Activated CD4-positive, alpha-beta T cell treated with anti-CD3 and anti-CD28 coated beads for 1 hour (primary cell): ENCODE data around the gene CLEC5A.
A peak's percentile ranks its signal among the peaks of the same experiment; 100 is the strongest.
"Not testable (repeated sequence)": the region's sequence is repeated elsewhere in the genome, so short reads cannot be mapped to it uniquely, and the experiment has no call there.

Experiments
- DNase-seq: peaks from one replicate; pipeline ENCODE4 v3.0.0-alpha.2; 2020

The CLEC5A gene

DNA sequence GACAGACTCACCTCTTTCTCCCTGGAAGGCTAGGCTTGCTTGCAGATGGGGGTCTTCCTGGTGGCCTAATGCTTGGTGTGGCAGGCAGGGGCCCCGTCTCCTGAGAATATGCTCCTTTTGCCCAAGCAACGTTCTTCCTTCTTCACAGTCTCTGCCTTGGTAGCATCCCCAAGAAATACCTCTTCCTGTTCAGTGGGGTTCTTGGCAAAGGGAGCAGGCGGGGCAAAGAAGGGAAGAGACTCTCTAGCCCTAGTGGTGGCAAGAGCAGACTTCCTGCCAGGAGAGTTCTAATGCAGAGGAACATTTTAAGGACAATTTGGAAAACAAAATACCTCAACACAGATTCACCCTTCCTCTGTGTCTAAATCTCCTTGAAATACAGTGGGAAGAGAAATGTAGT is at the start of gene CLEC5A:
TSS of gene CLEC5A (minus strand) at position 179 of the 400 bp plus-strand sequence. CDS start 682 bp downstream, outside the sequence.
- DNase-seq = no peak

GRCh38 chr7:141993354-141993753 is 46.6 kb upstream of the CLEC5A start:
- DNase-seq = no peak

DNA sequence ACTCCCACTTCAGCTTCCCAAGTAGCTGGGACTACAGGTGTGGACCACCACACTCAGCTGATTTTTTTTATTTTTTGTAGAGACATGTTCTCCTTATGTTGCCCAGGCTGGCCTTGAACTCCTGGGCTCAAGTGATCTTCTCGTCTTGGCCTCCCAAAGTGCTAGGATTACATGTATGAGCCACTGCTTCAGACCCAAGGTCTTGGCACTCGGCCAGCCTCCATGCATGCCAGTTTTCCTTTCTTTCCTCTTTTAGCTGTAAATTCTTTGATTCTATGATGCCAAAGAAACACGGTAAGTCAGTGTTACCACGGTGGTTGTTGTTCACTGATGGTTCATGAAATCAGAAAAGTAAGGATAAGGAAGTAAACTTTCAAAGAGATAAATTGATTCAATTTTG is 45.9 kb upstream of the CLEC5A start:
- no peak for DNase-seq

DNA sequence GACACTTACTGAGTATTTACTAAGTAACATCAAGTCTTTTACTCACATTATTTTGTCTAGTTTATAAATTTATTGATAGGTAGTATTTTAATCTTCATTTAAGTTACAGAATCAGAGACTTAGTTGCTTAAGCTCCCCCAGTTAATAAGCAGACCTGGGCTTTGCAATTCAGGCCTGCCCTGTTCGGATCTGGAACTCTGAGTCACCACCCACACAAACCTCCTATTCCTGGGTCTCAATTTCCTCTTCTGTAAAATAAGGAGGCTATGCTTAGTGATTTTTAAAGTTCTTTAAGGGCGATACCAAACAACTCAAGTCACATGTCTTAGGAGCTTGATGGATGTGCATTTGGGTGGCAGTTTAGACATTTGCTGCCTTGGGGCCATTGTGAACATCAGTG is 45.4 kb upstream of the CLEC5A start:
- no peak for DNase-seq

DNA sequence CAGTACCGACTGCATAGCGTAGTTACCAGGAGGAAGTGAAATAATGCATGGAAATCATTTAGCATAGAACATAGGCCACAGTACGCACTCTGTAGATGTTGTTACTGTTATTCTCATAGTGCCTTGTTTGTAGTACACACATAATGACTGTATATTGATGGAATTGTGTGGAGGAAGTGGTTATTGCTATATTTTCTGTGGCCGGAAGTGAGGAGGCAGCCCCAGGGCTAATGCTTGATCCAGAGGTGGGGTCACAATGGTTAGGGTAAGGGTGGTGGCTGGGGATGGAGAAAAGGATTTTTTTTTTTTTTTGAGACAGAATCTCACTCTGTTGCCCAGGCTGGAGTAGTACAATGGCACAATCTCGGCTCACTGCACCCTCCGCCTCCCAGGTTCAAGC is 44.4 kb upstream of the CLEC5A start:
- DNase-seq = no peak

DNA sequence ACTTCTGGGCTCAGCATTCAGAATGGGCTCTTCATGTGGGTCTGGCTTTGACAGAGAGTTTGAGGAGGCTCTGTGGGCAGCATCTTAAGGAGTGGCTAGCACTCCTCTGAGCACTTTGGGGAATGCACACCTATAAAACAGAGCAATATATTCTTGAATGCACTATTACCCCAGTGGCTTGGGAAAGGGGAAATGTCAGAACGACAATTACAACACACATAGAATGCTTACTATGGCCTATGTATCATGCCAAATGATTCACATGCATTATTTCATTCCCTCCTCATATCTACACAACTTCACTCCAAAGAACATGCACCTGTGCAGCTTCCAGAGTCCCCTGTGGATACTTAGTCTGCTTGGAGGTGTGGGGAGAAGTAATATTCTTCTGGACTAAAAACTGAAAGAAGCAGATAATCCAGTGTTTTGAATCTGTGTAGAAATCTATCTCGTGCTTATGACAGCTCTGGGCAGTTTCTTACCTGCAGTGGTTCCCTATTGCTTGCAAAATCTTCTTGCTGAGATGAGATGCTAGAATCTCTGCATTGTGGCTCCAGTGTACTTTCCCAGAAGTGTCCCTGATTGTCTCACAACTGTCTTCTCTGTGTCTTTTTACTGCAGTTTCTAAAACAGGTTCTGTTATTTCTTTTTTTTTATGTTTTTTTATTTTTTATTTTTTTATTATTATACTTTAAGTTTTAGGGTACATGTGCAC is 43.4 kb upstream of the CLEC5A start:
- DNase-seq = no peak

DNA sequence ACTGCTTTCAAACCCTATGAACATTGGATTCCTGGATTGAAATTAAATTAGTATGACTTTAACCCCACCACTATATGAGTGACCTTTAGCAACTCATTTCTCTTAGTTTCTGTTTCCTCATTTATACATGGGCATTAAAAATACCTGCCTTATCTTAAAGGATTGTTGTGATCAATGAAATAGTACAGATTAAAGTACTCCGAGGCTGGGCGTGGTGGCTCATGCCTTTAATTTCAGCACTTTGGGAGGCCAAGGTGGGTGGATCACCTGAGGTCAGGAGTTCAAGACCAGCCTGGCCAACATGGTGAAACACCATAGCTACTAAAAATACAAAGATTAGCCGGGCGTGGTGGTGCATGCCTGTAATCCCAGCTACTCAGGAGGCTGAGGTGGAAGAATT is 41.0 kb upstream of the CLEC5A start:
- DNase-seq = not testable (repeated sequence)

- DNase-seq = no peak
Measured at GRCh38 chr7:141986923-141987322, 40.1 kb upstream of the CLEC5A start.

GRCh38 chr7:141985926-141986325 is 39.2 kb upstream of the CLEC5A start:
- not testable (repeated sequence) for DNase-seq

DNA sequence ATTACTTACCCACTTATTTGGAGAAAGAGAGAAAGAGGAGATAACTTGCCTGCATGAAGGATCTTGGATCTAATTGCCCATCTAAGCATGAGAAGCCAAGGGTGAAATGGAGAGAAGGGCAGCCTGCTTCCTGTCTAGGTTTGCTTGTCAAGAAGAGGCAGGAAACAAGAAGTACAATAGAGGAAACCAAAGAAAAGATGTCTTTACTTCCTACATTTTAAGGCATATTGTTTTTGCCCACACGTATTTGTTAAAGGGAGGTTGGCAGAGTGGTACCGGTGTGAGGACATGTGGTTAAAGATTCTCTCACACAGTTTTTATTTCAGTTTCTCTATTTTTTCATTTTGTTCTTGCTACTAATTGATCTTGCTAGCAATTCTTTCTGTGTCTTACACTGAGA is 32.8 kb upstream of the CLEC5A start:
- DNase-seq = no peak

DNA sequence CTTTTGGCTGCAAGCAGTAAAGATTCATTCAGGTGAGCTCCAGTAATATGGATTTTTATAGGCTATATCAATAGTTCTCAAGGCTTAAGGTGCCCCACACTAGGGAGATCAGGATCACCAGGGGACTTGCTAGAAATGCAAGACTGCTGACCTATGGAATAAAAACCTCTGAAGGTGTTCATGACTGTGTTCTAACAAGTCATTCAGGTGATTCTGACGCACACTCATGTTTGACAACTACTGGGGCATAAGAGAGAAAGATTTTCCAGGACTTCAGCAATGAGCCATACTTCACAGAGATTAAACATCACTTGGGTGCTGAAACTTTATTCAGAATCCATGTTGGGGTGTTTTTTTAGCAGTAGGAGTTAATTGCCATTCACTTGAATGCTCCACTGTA is 31.6 kb upstream of the CLEC5A start:
- DNase-seq = no peak

DNA sequence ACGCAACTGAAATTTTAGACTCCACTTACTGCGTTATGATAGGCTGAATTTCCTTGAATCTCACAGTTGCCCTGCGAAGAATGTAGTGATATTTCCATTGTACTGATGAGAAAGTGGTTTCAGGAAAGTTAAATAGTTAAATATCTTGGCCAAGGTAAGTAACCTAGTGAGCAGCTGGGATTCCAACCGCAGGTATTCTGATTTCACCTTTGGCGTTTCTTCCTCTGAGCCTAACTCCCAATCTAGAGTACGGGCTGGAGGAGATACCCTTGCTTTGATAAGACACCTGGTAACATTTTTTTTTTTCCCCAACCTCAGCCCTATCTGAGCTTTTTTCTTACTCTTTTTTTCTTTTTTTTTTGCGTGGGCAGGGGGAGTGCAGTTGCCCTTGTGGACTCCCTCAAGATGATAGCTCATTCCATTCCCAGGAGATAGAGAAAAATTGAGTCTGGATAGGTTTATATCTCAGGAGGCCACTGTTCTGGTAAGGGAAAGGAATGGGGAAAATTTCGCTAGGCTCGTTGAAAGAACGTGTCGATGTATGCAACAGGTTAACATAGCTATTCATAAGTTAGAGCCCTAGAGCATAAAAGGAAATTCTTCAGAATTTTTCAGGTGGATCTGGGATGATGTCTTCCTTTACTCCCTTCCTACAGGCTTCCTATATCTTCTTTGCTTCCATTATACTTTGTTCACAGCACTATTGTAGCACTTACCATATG is 29.9 kb upstream of the CLEC5A start:
- no peak for DNase-seq

DNA sequence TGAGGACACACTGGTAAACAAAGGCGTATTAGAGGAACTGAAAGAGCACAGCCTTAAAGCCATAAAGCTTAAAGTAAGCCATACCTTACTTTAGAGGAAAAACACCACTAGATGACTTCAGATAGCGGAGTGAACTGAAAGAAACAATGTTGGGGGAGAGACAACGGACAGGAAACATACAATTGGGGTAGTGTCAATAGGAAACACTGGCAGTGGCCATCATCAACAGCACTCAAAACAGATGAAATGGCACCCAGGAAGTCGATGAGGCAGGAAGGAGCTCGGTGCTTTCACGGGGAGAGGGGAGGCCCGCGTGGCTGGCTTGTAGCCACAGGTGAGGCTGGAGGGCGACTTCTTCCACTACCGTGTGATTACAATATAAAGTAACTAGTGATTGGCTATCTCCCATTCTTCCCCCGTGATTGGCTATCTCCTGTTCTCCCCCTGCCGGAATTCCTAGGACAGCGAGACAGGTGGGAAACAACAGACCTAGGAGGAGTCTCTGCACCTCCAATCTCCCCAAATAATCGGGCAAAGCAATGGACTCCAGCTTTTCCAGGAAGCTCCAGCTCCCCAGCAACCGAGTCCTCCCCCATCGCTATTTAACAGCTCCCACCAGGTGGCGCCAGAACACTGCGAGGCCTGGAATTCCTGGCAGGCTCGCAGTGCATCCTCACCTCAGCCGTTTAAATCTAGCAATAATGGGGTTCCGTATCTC is 29.2 kb upstream of the CLEC5A start:
- DNase-seq = peak; percentile 33

DNA sequence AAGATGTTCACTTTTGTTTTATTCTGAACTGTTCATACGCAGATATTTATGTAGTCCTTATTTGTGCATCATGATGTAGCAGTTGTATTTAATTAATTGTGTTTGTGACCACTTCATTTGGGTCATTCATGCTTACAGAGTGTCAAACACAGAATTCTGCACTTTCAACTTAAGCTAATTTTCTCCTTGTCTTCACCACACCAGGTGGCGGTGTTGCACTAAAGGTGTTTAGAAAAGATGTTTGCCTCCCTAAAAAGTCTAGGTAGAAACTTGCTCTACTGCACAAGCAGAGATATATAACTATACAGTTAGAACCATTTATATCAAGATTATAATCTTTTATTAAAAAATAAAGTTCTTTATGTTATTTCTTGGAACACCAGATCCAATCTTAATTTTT is 28.1 kb upstream of the CLEC5A start:
- DNase-seq = no peak

DNA sequence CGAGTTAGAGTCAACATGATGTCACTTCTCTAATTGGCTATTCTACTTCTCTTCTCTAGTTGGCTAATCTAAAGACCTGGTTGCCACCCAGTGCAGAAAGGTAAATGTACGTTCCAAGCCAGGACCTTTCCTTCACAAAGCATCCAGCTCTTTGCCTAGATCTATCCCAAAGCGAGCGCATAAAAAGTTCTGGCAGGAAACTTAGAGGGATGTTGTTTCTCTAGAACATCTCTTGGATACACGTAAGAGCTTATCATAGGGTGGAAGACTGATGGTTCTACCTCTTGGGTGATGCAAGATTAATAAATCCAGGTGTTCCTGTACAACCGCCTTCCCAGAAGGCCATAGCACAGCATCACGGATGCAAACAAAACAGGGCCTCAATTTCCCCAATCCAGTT is 26.9 kb upstream of the CLEC5A start, which contains the start of gene TAS2R38:
TSS of gene TAS2R38 (minus strand) at position 101 of the 400 bp plus-strand sequence. CDS start at position 17, 84 bp downstream.
- no peak for DNase-seq

DNA sequence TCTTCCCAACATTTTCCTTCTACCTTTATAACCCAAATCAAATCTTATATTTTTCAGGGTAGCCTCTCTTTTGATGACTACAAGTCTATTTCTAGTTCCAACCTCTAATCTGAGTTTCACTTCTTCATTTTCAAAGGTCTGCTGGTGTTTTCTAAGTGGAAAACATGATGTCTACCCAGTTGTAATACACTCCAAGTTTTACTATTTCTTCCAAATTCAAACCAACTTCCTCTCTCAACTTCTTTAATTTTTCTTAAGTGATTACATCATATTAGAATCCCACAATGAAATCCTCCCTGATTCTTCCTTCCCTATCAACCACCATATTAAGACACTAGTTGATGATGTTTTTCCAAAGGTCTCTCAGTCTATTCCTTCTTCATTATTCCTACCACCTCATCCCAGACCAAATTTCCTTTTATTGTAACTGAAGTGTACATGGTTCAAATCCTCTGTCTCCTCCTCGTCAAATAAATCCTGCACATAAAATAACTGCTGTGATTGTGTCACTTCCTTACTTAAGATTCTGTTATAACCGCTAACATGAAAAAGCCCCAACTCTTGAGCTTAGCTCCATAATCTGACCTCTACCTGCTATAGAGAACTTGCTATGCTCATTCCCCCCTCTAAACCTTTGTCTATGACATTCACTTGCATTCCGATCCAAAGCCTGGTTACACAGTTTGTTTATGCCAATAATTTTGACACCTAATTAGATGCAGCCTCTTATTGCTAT is 14.1 kb upstream of the CLEC5A start:
- DNase-seq = no peak

- no peak for DNase-seq
Measured at GRCh38 chr7:141956084-141956483, 9.3 kb upstream of the CLEC5A start.

DNA sequence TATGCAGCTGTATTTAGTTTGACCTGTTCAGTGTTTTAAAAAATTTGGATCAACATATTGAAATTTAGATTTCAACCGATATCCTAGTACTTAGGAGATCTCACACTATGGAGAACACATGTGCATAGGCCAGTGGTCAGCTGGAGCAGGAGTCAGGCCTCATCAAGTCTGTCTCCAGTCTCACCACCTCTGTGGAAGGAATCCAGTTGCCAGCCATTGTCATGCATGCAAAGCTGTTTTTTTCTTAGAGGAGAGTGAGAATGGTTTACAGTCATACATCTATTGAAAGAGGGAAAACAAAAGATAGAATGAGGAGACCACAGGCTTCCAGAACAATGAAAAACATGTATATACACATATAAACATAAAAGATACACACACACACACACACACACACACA is 7.6 kb upstream of the CLEC5A start:
- DNase-seq = no peak

- DNase-seq = no peak
Measured at GRCh38 chr7:141952461-141952860, 5.7 kb upstream of the CLEC5A start.

GRCh38 chr7:141950806-141951205 is 4.0 kb upstream of the CLEC5A start:
- DNase-seq = no peak

DNA sequence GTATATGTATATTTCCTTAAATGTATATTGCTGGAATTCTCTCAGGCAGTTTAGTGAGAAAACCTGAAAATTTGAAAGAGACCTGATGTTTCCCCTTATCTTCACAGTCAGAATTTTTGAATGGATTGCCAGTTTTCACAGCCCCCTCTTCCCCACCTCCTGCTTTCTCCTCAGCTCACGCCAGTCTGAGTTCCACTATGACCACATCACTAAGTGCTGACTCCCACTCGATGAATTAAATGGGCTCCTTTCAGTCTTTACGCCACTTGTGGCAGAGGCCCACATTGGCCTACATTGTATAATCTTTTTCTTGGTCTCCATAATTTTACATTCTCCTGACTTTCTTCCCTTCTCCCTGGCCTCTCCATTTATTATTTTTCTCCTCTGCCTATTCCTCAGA is 3.1 kb upstream of the CLEC5A start:
- no peak for DNase-seq

GRCh38 chr7:141949451-141949850 is 2.7 kb upstream of the CLEC5A start:
- no peak for DNase-seq

GRCh38 chr7:141949021-141949420 is 2.2 kb upstream of the CLEC5A start:
- DNase-seq = no peak
